ENCODE measurements around the gene TSSK3. TPM values are rescaled to one million over a fixed set of nuclear protein-coding genes. Genes with fewer than 3 reads are reported as not detected.

The TSSK3 gene, protein sequence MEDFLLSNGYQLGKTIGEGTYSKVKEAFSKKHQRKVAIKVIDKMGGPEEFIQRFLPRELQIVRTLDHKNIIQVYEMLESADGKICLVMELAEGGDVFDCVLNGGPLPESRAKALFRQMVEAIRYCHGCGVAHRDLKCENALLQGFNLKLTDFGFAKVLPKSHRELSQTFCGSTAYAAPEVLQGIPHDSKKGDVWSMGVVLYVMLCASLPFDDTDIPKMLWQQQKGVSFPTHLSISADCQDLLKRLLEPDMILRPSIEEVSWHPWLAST
- 0.39 TPM in 1 of 2 replicates, not detected in the other for total RNA-seq

DNA sequence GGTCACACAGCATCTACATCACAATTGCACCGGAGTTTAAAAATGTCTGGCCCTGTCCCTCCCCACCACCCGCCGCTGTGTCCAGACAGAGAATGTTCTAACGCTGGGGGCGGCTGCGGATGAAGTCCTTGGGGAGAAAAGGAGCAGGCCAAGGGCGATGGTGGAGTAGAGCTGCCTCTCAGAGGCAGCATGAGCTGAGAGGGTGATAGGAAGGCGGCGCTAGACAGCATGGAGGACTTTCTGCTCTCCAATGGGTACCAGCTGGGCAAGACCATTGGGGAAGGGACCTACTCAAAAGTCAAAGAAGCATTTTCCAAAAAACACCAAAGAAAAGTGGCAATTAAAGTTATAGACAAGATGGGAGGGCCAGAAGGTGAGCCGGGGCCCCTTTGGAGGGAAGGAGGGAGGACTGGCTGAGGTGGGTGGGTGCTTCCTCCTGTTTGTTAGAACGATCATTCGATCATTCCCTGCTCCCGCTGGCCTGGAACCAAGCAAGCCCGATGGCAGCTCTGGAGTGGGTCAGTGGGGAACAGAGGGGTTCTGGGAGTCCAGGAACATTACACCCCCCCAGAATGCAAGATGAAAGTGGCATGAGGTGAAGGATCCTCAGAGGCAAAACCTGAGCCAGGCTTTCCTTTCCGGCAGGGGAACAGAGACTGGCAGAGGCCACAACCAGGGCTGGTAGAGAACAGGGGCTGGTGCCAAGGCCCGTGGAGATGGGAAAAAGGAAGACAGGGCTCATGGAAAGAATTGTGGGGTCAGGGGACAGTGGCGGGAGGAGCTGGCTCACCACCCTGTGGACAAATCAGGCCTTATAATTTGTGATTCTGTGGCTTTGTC is at the start of gene TSSK3, which contains the start of gene FAM229A:
TSS of gene TSSK3 (plus strand) at position 66 of the 840 bp plus-strand sequence. CDS start at position 229, 163 bp downstream.
TSS of gene FAM229A (minus strand) at position 12 of the 840 bp plus-strand sequence. CDS start 394 bp downstream, outside the sequence.

DNA sequence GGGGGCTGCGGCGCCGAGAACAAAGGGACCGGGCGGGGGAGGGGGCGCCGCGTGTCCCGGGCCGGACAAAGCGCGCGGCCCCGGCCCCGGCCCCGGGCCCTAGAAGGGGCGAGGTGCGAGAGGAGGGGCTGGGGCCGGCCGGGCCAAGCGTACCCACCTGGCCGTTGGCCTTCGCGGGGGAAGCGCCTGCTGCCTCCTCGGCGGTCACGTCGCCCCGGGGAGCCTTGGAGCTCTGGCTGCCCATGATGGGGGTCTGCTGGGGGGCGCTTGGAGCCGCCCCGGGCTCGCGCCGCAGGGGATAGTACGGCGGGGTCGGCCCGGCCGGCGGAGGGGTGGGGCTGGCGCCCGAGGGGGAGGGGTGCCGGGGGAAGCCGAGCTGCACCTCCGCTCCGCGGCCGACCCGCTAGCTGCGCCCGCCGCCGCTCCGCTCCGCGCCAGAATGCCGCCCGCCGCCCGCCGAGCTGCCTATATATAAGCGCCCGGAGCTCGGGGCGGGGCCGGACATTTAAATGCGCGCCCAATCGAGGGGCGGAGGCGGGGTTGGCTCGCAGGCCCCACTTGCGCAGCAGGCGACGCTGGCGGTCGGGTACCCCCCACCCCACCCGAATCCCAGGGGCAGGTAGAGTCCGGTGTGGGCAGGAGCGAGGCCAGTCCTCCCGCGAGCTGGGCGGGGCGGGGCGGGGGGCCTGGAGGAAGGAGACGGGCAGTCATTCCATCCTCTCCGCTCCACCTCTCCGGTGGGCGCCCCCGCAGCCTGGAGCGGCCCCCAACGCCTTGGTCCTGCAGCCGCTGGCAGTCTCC is 26.3 kb upstream of the TSSK3 start, which contains the start of gene MARCKSL1:
TSS of gene MARCKSL1 (minus strand) at position 444 of the 801 bp plus-strand sequence. CDS start at position 244, 200 bp downstream.

DNA sequence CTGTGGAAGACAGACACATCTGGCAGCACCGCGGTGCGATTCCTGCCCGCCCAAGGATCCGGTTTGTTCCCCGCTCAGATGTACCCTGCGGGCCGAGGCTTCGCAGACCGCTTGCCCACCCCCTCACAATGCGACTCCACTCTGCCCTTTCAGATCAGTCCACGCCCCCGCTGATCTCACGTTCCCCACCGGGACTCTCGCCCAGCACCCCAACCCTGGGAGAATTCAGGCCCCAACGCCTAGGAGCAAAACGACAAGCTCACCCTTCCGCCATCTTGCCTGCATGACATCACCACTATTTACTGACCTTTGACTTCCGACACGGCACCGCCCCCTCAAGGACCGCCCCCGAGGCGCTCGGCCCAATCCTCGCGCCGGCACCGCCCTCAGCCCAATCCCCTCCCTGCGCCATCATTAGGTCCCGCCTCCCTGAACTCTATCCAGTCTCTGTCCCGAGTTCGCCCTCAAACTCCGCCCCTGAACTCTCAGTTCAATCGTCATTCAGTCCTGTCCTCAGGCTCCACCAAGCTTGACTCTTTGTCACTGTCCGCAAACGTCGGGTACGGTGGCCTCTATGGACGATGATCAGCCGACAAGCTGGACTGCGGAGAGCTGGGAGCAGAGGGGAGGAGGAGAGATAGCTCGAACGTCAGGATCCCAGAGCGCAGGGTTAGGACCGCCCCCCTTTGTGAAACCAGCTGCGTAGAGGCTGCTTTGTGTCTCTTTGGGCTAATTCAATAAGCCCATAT is 32.0 kb downstream of the TSSK3 start, which contains the start of gene BSDC1:
TSS of gene BSDC1 (minus strand) at position 301 of the 749 bp plus-strand sequence. CDS start at position 274, 27 bp downstream.

Other genes starting within 250 kb of the TSSK3 start
- gene TXLNA, start 182.9 kb upstream of the TSSK3 start, total RNA-seq = 53.4 and 62.5 TPM in 2 replicates
- 12.5 and 18.1 TPM in 2 replicates for gene CCDC28B, start 161.9 kb upstream of the TSSK3 start, total RNA-seq
- gene IQCC, start 156.9 kb upstream of the TSSK3 start, total RNA-seq = 0.54 and 0.79 TPM in 2 replicates
- gene DCDC2B, start 153.4 kb upstream of the TSSK3 start, total RNA-seq = not detected in 2 replicates
- gene TMEM234, start 140.2 kb upstream of the TSSK3 start, total RNA-seq = 19.4 and 29.1 TPM in 2 replicates
- 163 and 360 TPM in 2 replicates for gene EIF3I, start 140.1 kb upstream of the TSSK3 start, total RNA-seq
- 1.2 TPM in 1 of 2 replicates, not detected in the other for gene FAM167B, start 115.3 kb upstream of the TSSK3 start, total RNA-seq
- 1.2 and 2.4 TPM in 2 replicates for gene LCK, start 111.3 kb upstream of the TSSK3 start, total RNA-seq
- 72.1 and 80.5 TPM in 2 replicates for gene HDAC1, start 70.5 kb upstream of the TSSK3 start, total RNA-seq
- 11.0 and 43.6 TPM in 2 replicates for gene MARCKSL1, start 26.3 kb upstream of the TSSK3 start, total RNA-seq
- gene FAM229A, start 54 bp upstream of the TSSK3 start, total RNA-seq = 2.4 and 3.9 TPM in 2 replicates
- 68.7 and 76.1 TPM in 2 replicates for gene BSDC1, start 31.9 kb downstream of the TSSK3 start, total RNA-seq
- 0.22 and 0.79 TPM in 2 replicates for gene ZBTB8B, start 102.5 kb downstream of the TSSK3 start, total RNA-seq
- 10.5 and 11.0 TPM in 2 replicates for gene ZBTB8A, start 176.9 kb downstream of the TSSK3 start, total RNA-seq

Data from placental epithelial cell (primary cell).